Omental fat pad (tissue), 4 donors: ENCODE measurements around the gene HAP1. TPM values are rescaled to one million over a fixed set of nuclear protein-coding genes. Genes with fewer than 3 reads are reported as not detected.
"Not testable (repeated sequence)": the region's sequence is repeated elsewhere in the genome, so short reads cannot be mapped to it uniquely, and the experiment has no call there.

Experiments
- ATAC-seq: fragments of 150-250 bp; one replicate; pipeline ENCODE4 v1.9.1; 2016; ENCODE audit warnings: mild to moderate bottlenecking, moderate library complexity; ENCODE audit not compliant: low FRiP score
- DNase-seq: peaks from one replicate; pipeline ENCODE4 v3.0.0-alpha.2; 2019; ENCODE audit warnings: low spot score
- small RNA-seq: library from RNA; depleted of rRNA; stranded (forward); fragments of <200 nt; gene quantifications from one replicate; pipeline ENCODE3, GENCODE V24; 2016
- total RNA-seq, 4 donors: library from RNA; depleted of rRNA; stranded (reverse); fragments of >200 nt; gene quantifications; one replicate each; pipeline ENCODE4 v1.1.0, GENCODE V29; 2016
- TF ChIP-seq, protein P1 (sequence below), 3 donors: fragments of 450-650 bp; IDR thresholded peaks; one replicate each; pipeline ENCODE4 v1.5.1; 2016 to 2017; ENCODE audit warnings: antibody characterized with exemption in 3 of 3, mild to moderate bottlenecking in 3 of 3, moderate library complexity in 2 of 3

Gene HAP1
- total RNA-seq, 4 donors from 2014 or later = 0.47 to 1.1 TPM; not detected in 2

GRCh38 chr17:41678411-41678906 is 56.0 kb downstream of the HAP1 start:
- TF ChIP-seq, protein P1, sequence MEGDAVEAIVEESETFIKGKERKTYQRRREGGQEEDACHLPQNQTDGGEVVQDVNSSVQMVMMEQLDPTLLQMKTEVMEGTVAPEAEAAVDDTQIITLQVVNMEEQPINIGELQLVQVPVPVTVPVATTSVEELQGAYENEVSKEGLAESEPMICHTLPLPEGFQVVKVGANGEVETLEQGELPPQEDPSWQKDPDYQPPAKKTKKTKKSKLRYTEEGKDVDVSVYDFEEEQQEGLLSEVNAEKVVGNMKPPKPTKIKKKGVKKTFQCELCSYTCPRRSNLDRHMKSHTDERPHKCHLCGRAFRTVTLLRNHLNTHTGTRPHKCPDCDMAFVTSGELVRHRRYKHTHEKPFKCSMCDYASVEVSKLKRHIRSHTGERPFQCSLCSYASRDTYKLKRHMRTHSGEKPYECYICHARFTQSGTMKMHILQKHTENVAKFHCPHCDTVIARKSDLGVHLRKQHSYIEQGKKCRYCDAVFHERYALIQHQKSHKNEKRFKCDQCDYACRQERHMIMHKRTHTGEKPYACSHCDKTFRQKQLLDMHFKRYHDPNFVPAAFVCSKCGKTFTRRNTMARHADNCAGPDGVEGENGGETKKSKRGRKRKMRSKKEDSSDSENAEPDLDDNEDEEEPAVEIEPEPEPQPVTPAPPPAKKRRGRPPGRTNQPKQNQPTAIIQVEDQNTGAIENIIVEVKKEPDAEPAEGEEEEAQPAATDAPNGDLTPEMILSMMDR (IDR thresholded peaks at IDR 0.05) = no peak
- peak; percentile 29 for ATAC-seq
- no peak for DNase-seq

GRCh38 chr17:41676058-41676419 is 58.4 kb downstream of the HAP1 start:
- ATAC-seq (no peak), DNase-seq (no peak)
- TF ChIP-seq, protein P1 (IDR thresholded peaks at IDR 0.05) = no peak

- ATAC-seq, DNase-seq: not testable (repeated sequence)
Observed at GRCh38 chr17:41675157-41676057, 59.0 kb downstream of the HAP1 start.

Small RNA genes lying within 50 kb of the gene (small RNA-seq; reads per million reads assigned to genes)
- not detected for gene RN7SL399P
- 0.77 reads per million for gene RNA5SP442

Other genes with a start within 250 kb of the HAP1 start
- not detected for gene KRT36, start 244.7 kb downstream of the HAP1 start, total RNA-seq
- gene KRT13, start 229.0 kb downstream of the HAP1 start, total RNA-seq = under 1 TPM in 1 of 4 donors, not detected in 3; 0.65 TPM
- 1 to 10 TPM in 2 of 4 donors, under 1 TPM in 1, not detected in 1; 0.31 to 2.5 (median 1.8) TPM for gene KRT15, start 215.8 kb downstream of the HAP1 start, total RNA-seq
- gene KRT19, start 206.3 kb downstream of the HAP1 start, total RNA-seq = 100 to 1,000 TPM in 2 of 4 donors, 10 to 100 TPM in 2; 22.1 to 838 (median 270) TPM
- gene KRT9, start 162.6 kb downstream of the HAP1 start, total RNA-seq = not detected
- 1 to 10 TPM in 2 of 4 donors, under 1 TPM in 1, not detected in 1; 0.56 to 4.0 (median 3.0) TPM for gene KRT14, start 147.7 kb downstream of the HAP1 start, total RNA-seq
- 100 to 1,000 TPM in 1 of 4 donors, 1 to 10 TPM in 2, under 1 TPM in 1; 0.84 to 158 (median 7.6) TPM for gene KRT16, start 121.9 kb downstream of the HAP1 start, total RNA-seq
- gene KRT17, start 110.1 kb downstream of the HAP1 start, total RNA-seq = under 1 TPM in 1 of 4 donors, not detected in 3; 0.56 TPM
- gene EIF1, start 45.8 kb downstream of the HAP1 start, total RNA-seq = 100 to 1,000 TPM; 444 to 832 (median 685) TPM
- gene GAST, start 22.3 kb downstream of the HAP1 start, total RNA-seq = not detected
- gene JUP, start 52.1 kb upstream of the HAP1 start, total RNA-seq = 10 to 100 TPM; 34.8 to 84.5 (median 39.0) TPM
- gene P3H4, start 77.3 kb upstream of the HAP1 start, total RNA-seq = 10 to 100 TPM in 2 of 4 donors, 1 to 10 TPM in 2; 6.6 to 15.6 (median 10.0) TPM
- 10 to 100 TPM; 30.5 to 53.1 (median 42.3) TPM for gene FKBP10, start 78.4 kb upstream of the HAP1 start, total RNA-seq
- gene NT5C3B, start 101.6 kb upstream of the HAP1 start, total RNA-seq = 10 to 100 TPM; 35.5 to 65.9 (median 42.5) TPM
- under 1 TPM in 3 of 4 donors, not detected in 1; 0.44 to 0.72 (median 0.63) TPM for gene KLHL10, start 103.2 kb upstream of the HAP1 start, total RNA-seq
- gene KLHL11, start 130.8 kb upstream of the HAP1 start, total RNA-seq = 10 to 100 TPM; 16.2 to 18.8 (median 18.0) TPM
- 100 to 1,000 TPM in 3 of 4 donors, 10 to 100 TPM in 1; 91.6 to 133 (median 111) TPM for gene ACLY, start 184.3 kb upstream of the HAP1 start, total RNA-seq
- under 1 TPM; 0.19 to 0.96 (median 0.49) TPM for gene ODAD4, start 196.0 kb upstream of the HAP1 start, total RNA-seq
- gene CNP, start 232.2 kb upstream of the HAP1 start, total RNA-seq = 10 to 100 TPM; 42.2 to 62.9 (median 49.8) TPM